ENCODE results near the gene BBOX1. TPM values are rescaled to one million over a fixed set of nuclear protein-coding genes. Genes with fewer than 3 reads are reported as not detected.

Gene BBOX1
- polyA plus RNA-seq, 1 donor from 2014 or later: not detected

DNA sequence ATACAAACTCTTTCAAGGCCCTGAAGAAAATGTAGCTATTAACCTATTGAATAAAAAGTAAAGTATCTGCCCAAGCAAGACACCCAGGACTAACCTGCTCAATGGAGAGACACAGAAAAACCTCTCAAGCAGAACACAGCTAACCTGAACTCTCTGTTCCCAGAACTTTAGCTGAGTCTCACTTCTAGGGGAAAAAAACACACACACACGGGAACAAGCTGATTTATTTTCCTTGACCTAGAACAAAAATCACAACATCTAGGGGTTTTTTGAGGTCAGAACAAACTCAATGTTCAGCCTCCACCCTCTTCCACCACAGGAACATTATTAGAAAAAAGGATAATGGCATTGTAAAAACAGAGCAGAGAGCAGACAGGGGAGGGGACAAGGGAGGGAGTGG, 121.6 kb downstream of the BBOX1 start:
- Histone ChIP-seq H3K27me3 (ENCODE audit: insufficient read depth, low read depth, low read length) (no peaks in the 10 kb centered on the region), H3K4me2 (ENCODE audit: low read length) (no peak overlapping the region), H3K27ac (ENCODE audit: low read length) (no peak overlapping the region), H3K9ac (ENCODE audit: low read length) (no peak overlapping the region), H2AFZ (ENCODE audit: low read depth, low read length) (no peak overlapping the region), H3K36me3 (ENCODE audit: insufficient read depth, low read length) (no peaks in the 10 kb centered on the region), H3F3A (ENCODE audit: insufficient read depth, low read length, poor library complexity, severe bottlenecking) (no peaks in the 10 kb centered on the region), H3K9me3 (ENCODE audit: low read length) (no peaks in the 10 kb centered on the region), H3K79me2 (replicated peaks; ENCODE audit: insufficient read depth, low read length) (no peaks in the 10 kb centered on the region), H4K20me1 (ENCODE audit: insufficient read depth) (no peaks in the 10 kb centered on the region), H3K4me3 (ENCODE audit: low read length) (no peak overlapping the region), H3K9me2 (ENCODE audit: insufficient read depth, low read length) (no peaks in the 10 kb centered on the region)
- TF ChIP-seq EP300 (conservative IDR thresholded peaks at IDR 0.05; ENCODE audit: poor library complexity, severe bottlenecking) (no peak), TAF1 (IDR thresholded peaks at IDR 0.05; ENCODE audit: low read depth) (no peak), RAD21 (conservative IDR thresholded peaks at IDR 0.05) (no peak), REST (IDR thresholded peaks at IDR 0.05; ENCODE audit: borderline replicate concordance) (no peak), EZH2 (IDR thresholded peaks at IDR 0.05; ENCODE audit: borderline replicate concordance, insufficient read depth, low read length, poor library complexity, severe bottlenecking) (no peak), CTCF (IDR thresholded peaks at IDR 0.05; ENCODE audit: poor library complexity, severe bottlenecking) (no peak), MXI1 (conservative IDR thresholded peaks at IDR 0.05; ENCODE audit: poor library complexity, severe bottlenecking) (no peak), SMC3 (conservative IDR thresholded peaks at IDR 0.05; ENCODE audit: poor library complexity) (no peak), POLR2AphosphoS5 (IDR thresholded peaks at IDR 0.05) (no peak)

DNA sequence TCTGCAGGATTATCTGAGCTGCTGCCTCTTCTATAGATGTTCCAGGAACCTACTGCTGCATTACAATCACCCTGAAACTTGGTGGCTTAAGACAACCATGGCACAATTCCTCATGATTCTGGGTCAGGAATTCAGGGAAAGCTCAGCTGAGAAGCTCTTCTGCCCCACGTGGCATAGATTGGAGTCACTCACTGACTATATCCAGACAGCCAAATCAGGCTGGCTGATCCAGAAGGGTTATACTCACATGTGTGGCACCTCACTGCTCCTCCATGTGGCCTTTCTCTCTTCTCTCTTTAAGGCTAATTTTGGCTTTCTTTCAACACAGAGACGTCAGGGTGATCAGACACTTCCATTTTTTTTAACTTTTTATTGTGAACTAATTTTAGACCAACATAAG, 125.5 kb downstream of the BBOX1 start:
- Histone ChIP-seq H4K20me1 (ENCODE audit: insufficient read depth) (no peaks in the 10 kb centered on the region), H2AFZ (ENCODE audit: low read depth, low read length) (no peak overlapping the region), H3K9me3 (ENCODE audit: low read length) (no peaks in the 10 kb centered on the region), H3K79me2 (replicated peaks; ENCODE audit: insufficient read depth, low read length) (no peaks in the 10 kb centered on the region), H3K9me2 (ENCODE audit: insufficient read depth, low read length) (no peaks in the 10 kb centered on the region), H3K27ac (ENCODE audit: low read length) (no peak overlapping the region), H3K4me3 (ENCODE audit: low read length) (no peak overlapping the region), H3F3A (ENCODE audit: insufficient read depth, low read length, poor library complexity, severe bottlenecking) (no peaks in the 10 kb centered on the region), H3K27me3 (ENCODE audit: insufficient read depth, low read depth, low read length) (no peaks in the 10 kb centered on the region), H3K4me2 (ENCODE audit: low read length) (no peak overlapping the region), H3K9ac (ENCODE audit: low read length) (no peak overlapping the region), H3K36me3 (ENCODE audit: insufficient read depth, low read length) (no peaks in the 10 kb centered on the region)
- no peak for TF ChIP-seq SMC3 (conservative IDR thresholded peaks at IDR 0.05; ENCODE audit: poor library complexity)
- no peak for TF ChIP-seq MXI1 (conservative IDR thresholded peaks at IDR 0.05; ENCODE audit: poor library complexity, severe bottlenecking)
- TF ChIP-seq TAF1 (IDR thresholded peaks at IDR 0.05; ENCODE audit: low read depth): no peak
- TF ChIP-seq REST (IDR thresholded peaks at IDR 0.05; ENCODE audit: borderline replicate concordance): no peak
- TF ChIP-seq POLR2AphosphoS5 (IDR thresholded peaks at IDR 0.05): no peak
- no peak for TF ChIP-seq RAD21 (conservative IDR thresholded peaks at IDR 0.05)
- TF ChIP-seq CTCF (IDR thresholded peaks at IDR 0.05; ENCODE audit: poor library complexity, severe bottlenecking): no peak
- TF ChIP-seq EP300 (conservative IDR thresholded peaks at IDR 0.05; ENCODE audit: poor library complexity, severe bottlenecking): no peak
- no peak for TF ChIP-seq EZH2 (IDR thresholded peaks at IDR 0.05; ENCODE audit: borderline replicate concordance, insufficient read depth, low read length, poor library complexity, severe bottlenecking)

All from neural cell (in vitro differentiated cells).